GM12878 (cell line): ENCODE measurements around the gene CABP7.

ENCODE experiments used
- CBX3 ChIP-seq: fragments of 200-600 bp; sonication (generic); IDR thresholded peaks from 2 replicates; pipeline ENCODE4 v1.6.1; 2016; ENCODE audit warnings: low read depth, borderline replicate concordance
- CEBPB ChIP-seq, 2 experiments: fragments of 150-350 bp in 1 of 2; IDR thresholded peaks; 2 replicates each; pipeline ENCODE4 v1.6.1; 2012 to 2014; ENCODE audit warnings: low read depth in 2 of 2, low read length in 2 of 2, borderline replicate concordance in 1 of 2, inconsistent platforms in 1 of 2
- CHD4 ChIP-seq: fragments of 200-600 bp; sonication (generic); IDR thresholded peaks from 2 replicates; pipeline ENCODE4 v1.6.1; 2016; ENCODE audit warnings: mild to moderate bottlenecking
- CTCF ChIP-seq, 3 experiments: IDR thresholded peaks in 2 of 3; conservative IDR thresholded peaks in 1 of 3; 2 replicates each; pipeline ENCODE4 v1.5.1; 2011; ENCODE audit warnings: low read depth in 3 of 3, low read length in 3 of 3, mild to moderate bottlenecking in 3 of 3, control low read depth in 2 of 3, moderate library complexity in 2 of 3, inconsistent platforms in 1 of 3, mixed read lengths in 1 of 3; ENCODE audit not compliant: control insufficient read depth in 2 of 3, insufficient read depth in 1 of 3; ENCODE audit errors: extremely low read depth in 1 of 3
- EZH2 ChIP-seq: IDR thresholded peaks from 2 replicates; pipeline ENCODE4 v1.6.1; 2012; ENCODE audit warnings: low read depth, mild to moderate bottlenecking, control low read depth, inconsistent platforms, low read length, borderline replicate concordance; ENCODE audit not compliant: control insufficient read depth
- MAX ChIP-seq: IDR thresholded peaks from 2 replicates; pipeline ENCODE4 v1.6.1; 2012; ENCODE audit warnings: low read depth, low read length, improper control_type of control experiment
- PML ChIP-seq: IDR thresholded peaks from 2 replicates; pipeline ENCODE4 v1.6.1; 2012; ENCODE audit warnings: low read length, inconsistent platforms
- POLR2AphosphoS5 ChIP-seq: IDR thresholded peaks from 2 replicates; pipeline ENCODE4 v1.6.1; 2011; ENCODE audit warnings: mild to moderate bottlenecking, low read length, inconsistent platforms
- REST ChIP-seq: IDR thresholded peaks from 2 replicates; pipeline ENCODE4 v1.6.1; 2012; ENCODE audit warnings: mild to moderate bottlenecking, low read depth, low read length
- SP1 ChIP-seq: IDR thresholded peaks from one replicate; pipeline ENCODE4 v1.6.1; 2011; ENCODE audit warnings: low read depth, low read length
- SRF ChIP-seq, 2 experiments: IDR thresholded peaks; 2 replicates each; pipeline ENCODE4 v1.6.1; 2011; ENCODE audit warnings: low read depth in 2 of 2, low read length in 2 of 2, mild to moderate bottlenecking in 1 of 2, moderate library complexity in 1 of 2

- TF ChIP-seq CTCF (IDR thresholded peaks at IDR 0.05 in 2 of 3, conservative IDR thresholded peaks at IDR 0.05 in 1 of 3; ENCODE audit: control insufficient read depth in 2 of 3, extremely low read depth in 1 of 3, insufficient read depth in 1 of 3, low read depth in 3 of 3, low read length in 3 of 3) = no peak
- no peak for TF ChIP-seq CEBPB (IDR thresholded peaks at IDR 0.05; ENCODE audit: borderline replicate concordance in 1 of 2, low read depth in 2 of 2, low read length in 2 of 2)
- TF ChIP-seq REST = no peak
- no peak for TF ChIP-seq EZH2
- no peak for TF ChIP-seq SP1
- no peak for TF ChIP-seq PML
- no peak for TF ChIP-seq CHD4
- no peak for TF ChIP-seq MAX
- no peak for TF ChIP-seq CBX3
- no peak for TF ChIP-seq SRF (IDR thresholded peaks at IDR 0.05; ENCODE audit: low read depth in 2 of 2, low read length in 2 of 2)
- no peak for TF ChIP-seq POLR2AphosphoS5
These were observed 39.2 kb downstream of the CABP7 start for GRCh38 chr22:29758959-29759358.
